Cardiac septum (tissue), 1 donor: ENCODE measurements around the gene NPHP3. TPM values are rescaled to one million over a fixed set of nuclear protein-coding genes. Genes with fewer than 3 reads are reported as not detected.
"Not testable (repeated sequence)": the region's sequence is repeated elsewhere in the genome, so short reads cannot be mapped to it uniquely, and the experiment has no call there.

ENCODE experiments used
- DNase-seq: peaks from one replicate; pipeline ENCODE4 v3.0.0-alpha.2; 2020; ENCODE audit warnings: low spot score
- intact Hi-C: fragments of 100-400 bp; cut with DNase I; formaldehyde crosslinking; loops from one replicate; pipeline ENCODE4 v1.14.0; 2022
- long read RNA-seq: library from polyadenylated mRNA; unstranded; transcript quantifications from one replicate; pipeline ENCODE4 v2.0.0, GENCODE V29; 2021
- total RNA-seq: library from RNA; stranded (reverse); fragmentation: NEBNext Ultra II Directional; extraction: Animal tissue kit (Norgen Biotek cat#: 25700); gene quantifications from one replicate; pipeline ENCODE4 v1.2.1, GENCODE V29; 2021
- donor health status: DM: no; HTN: no; CAD: no.

The NPHP3 gene, protein sequence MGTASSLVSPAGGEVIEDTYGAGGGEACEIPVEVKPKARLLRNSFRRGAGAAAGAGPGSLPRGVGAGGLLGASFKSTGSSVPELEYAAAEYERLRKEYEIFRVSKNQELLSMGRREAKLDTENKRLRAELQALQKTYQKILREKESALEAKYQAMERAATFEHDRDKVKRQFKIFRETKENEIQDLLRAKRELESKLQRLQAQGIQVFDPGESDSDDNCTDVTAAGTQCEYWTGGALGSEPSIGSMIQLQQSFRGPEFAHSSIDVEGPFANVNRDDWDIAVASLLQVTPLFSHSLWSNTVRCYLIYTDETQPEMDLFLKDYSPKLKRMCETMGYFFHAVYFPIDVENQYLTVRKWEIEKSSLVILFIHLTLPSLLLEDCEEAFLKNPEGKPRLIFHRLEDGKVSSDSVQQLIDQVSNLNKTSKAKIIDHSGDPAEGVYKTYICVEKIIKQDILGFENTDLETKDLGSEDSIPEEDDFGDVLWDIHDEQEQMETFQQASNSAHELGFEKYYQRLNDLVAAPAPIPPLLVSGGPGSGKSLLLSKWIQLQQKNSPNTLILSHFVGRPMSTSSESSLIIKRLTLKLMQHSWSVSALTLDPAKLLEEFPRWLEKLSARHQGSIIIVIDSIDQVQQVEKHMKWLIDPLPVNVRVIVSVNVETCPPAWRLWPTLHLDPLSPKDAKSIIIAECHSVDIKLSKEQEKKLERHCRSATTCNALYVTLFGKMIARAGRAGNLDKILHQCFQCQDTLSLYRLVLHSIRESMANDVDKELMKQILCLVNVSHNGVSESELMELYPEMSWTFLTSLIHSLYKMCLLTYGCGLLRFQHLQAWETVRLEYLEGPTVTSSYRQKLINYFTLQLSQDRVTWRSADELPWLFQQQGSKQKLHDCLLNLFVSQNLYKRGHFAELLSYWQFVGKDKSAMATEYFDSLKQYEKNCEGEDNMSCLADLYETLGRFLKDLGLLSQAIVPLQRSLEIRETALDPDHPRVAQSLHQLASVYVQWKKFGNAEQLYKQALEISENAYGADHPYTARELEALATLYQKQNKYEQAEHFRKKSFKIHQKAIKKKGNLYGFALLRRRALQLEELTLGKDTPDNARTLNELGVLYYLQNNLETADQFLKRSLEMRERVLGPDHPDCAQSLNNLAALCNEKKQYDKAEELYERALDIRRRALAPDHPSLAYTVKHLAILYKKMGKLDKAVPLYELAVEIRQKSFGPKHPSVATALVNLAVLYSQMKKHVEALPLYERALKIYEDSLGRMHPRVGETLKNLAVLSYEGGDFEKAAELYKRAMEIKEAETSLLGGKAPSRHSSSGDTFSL (N-terminal part only)
- total RNA-seq = 13.6 TPM
- long read RNA-seq, full-length matches to known transcripts = 3 of 13 reads
- long read RNA-seq, partial matches to known transcripts = 8 of 13 reads
- long read RNA-seq, other reads (novel, unspliced or antisense) = 2 of 13 reads

DNA sequence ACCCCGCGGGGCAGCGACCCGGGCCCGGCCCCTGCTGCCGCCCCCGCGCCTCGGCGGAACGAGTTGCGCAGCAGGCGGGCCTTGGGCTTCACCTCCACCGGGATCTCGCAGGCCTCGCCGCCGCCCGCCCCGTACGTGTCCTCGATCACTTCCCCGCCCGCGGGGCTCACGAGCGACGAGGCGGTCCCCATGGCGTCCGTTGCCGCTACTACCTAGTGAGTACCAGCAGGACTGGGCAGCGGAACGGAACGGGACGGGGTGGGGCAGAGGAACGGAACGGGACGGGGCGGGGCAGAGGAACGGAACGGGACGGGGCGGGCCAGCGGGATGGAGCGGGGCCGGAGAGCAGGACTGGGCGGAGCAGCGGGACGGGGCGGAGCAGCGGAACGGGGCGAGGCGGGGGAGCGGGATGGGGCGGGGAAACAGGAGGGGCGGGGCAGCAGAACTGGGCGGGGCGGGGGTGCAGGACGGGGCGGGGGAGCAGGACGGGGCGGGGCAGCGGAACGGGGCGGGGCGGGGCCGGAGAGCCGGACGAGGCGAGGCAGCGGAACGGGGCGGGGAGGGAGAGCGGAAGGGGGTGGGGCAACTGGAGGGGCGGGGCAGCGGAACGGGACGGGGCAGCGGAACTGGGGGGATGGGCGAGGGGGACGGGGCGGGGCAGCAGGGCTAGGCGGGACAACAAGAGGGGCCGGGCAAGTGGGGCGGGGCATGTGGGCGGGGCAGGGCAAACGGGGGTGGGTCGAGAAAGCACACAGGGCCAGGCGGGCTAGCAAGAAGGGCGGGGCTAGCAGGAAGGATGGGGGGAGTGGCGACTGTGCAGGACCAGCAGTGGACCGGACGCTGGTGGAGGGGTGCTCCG, at the start of gene NPHP3:
Gene NPHP3 (minus strand): TSS at position 245 of the 859 bp plus-strand sequence. CDS start 54 bp downstream, at position 191.
- intact Hi-C loops = loop anchor here (2.0 to 10.0 kb wide), 3 partner anchors 62 to 1082 kb away; partner anchors contain the start of genes CDV3, SRPRB and UBA5
- peak; percentile 99 for DNase-seq

GRCh38 chr3:132758740-132759139, 36.5 kb upstream of the NPHP3 start:
- no peak for DNase-seq
- intact Hi-C loops = no loop called here

GRCh38 chr3:132756108-132756650, 34.0 kb upstream of the NPHP3 start:
- intact Hi-C loops = no loop called here
- DNase-seq = no peak

- no peak for DNase-seq
- intact Hi-C loops = no loop called here
Measured at GRCh38 chr3:132753946-132754345, 31.7 kb upstream of the NPHP3 start.

DNA sequence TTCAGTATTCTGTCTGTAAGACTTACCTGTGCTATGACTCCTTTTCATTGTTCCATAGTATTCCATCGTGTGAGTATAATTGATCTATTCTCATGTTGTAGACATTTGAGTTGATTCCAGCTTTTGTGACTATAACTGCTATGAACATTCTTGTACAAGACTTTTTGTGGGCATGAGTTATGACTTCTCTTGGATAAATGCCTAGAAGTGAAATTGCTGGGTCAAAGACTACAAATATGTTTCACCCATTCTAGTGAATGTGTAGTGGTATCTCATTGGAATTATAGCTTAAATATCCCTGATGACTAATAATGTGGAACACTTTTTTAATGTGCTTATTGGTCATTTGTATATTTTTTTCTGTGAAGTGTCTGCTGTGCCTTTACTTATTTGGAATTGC, 27.6 kb upstream of the NPHP3 start:
- intact Hi-C loops = no loop called here
- no peak for DNase-seq

DNA sequence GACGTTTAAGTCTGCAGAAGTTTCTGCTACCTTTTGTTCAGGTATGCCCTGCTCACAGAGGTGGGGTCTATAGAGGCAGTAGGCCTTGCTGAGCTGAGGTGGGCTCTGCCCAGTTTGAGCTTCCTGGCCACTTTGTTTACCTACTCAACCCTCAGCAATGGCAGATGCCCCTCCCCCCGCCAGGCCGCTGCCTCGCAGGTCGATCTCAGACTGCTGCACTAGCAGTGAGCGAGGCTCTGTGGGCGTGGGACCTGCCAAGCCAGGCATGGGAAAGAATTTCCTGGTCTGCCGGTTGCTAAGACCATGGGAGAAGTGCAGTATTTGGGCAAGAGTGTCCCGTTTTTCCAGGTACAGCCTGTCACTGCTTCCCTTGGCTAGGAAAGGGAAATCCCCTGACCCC, 24.5 kb upstream of the NPHP3 start:
- DNase-seq, intact Hi-C loops: not testable (repeated sequence)

GRCh38 chr3:132738314-132738713, 16.1 kb upstream of the NPHP3 start:
- DNase-seq = no peak
- intact Hi-C loops = no loop called here

GRCh38 chr3:132735589-132735988, 13.4 kb upstream of the NPHP3 start:
- DNase-seq = no peak
- intact Hi-C loops = no loop called here

GRCh38 chr3:132730891-132731580, 8.8 kb upstream of the NPHP3 start:
- intact Hi-C loops = loop anchor here (2.0 kb wide), 2 partner anchors 654 to 692 kb away; no protein-coding TSS in a partner anchor
- DNase-seq = no peak

DNA sequence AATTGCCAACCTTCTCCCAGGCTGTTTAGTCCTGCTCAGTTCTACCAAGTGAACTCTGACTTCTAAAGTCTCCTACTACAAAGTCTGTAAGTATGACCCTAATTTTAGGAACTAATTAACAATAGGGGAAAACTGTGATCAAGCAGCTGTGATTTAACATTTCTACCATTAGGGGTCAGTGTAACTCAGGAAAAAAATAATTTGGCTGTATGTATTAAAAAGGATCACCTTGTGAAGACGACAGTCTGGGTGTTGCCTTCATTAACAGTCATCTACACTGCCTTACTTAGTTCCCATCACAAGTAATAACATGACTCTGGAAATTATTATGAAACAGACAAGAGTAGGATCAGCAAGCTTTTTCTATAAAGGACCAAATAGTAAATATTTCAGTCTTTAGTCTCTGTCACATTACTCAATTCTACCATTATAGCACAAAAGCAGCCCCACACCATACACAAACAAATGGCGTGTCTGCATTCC, 4.2 kb upstream of the NPHP3 start:
- DNase-seq = no peak
- intact Hi-C loops = loop anchor here (5.0 to 10.0 kb wide), 2 partner anchors 316 to 1078 kb away; partner anchors contain the start of gene SRPRB

DNA sequence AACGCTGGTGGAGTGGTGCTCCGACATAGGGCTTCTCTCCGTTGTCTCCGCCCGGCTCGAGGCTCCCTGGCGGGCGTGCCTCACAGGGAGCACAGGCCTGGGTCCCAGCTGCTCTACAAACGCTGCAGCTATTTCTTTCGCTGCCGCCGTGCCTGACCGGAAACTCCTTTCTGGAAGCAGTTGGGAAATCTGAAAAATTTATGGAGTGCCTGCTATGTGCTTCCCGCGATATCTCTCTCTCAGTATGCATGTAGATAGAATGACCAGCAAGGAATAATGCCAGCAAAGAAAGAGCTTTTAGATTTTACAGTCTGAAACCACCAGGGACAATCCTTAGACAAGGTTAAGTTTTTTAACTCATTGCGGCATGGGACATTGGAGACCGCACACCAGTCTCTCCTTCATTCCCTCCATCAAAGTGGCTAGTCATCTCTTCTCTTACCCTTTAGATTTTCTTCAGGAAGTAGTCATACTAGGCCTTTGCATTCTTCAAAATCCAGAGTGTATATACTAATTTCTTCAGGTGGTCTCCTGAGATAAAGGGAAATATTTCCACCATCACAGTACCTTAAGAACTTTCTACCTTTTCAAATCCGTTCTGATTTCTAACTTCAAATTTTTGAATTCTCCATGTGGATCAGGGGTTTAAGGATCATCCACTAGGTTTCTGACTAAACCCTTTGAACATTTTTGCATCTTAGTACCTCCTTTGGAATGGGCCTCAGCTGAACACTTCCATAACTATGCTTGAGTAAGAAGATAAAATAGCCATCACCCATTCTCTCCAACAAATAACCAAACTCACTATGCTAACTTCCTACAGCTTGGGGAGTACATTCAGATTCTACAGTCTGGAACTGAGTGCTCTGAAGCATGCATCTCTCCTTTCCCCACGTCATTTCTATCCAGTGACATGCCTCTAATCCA, 1.1 kb upstream of the NPHP3 start:
- DNase-seq = no peak
- intact Hi-C loops = loop anchor here (2.0 to 10.0 kb wide), 3 partner anchors 62 to 1082 kb away; partner anchors contain the start of genes CDV3, SRPRB and UBA5

- intact Hi-C loops = loop anchor here (2.0 to 10.0 kb wide), 3 partner anchors 61 to 1083 kb away; partner anchors contain the start of genes CDV3, SRPRB and UBA5
- DNase-seq = peak; percentile 86
Measured at GRCh38 chr3:132721479-132722164, 587 bp downstream of the NPHP3 start.

DNA sequence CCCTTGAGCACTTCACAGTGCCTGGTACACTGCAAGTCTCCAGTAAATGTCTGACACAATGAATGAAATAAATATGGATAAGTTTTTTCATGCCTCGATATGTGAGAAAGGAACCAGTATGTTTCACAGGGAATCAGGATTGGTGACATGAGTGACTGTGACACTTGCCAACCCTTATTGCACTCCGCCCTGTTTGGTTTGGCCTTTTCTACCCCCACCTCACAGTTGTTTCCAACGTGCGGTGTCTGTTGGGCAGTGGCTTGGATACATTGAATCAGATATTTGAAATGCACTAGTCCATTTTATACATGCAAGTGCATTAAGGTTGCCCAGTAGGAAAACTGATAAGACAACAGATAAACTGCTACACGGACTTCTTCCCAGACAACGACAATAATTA, 2.0 kb downstream of the NPHP3 start:
- intact Hi-C loops = loop anchor here (5.0 to 10.0 kb wide), 2 partner anchors 852 to 1085 kb away; partner anchors contain the start of genes CDV3 and SRPRB
- DNase-seq = no peak

- intact Hi-C loops = no loop called here
Measured at GRCh38 chr3:132716372-132716771, 5.8 kb downstream of the NPHP3 start.

DNA sequence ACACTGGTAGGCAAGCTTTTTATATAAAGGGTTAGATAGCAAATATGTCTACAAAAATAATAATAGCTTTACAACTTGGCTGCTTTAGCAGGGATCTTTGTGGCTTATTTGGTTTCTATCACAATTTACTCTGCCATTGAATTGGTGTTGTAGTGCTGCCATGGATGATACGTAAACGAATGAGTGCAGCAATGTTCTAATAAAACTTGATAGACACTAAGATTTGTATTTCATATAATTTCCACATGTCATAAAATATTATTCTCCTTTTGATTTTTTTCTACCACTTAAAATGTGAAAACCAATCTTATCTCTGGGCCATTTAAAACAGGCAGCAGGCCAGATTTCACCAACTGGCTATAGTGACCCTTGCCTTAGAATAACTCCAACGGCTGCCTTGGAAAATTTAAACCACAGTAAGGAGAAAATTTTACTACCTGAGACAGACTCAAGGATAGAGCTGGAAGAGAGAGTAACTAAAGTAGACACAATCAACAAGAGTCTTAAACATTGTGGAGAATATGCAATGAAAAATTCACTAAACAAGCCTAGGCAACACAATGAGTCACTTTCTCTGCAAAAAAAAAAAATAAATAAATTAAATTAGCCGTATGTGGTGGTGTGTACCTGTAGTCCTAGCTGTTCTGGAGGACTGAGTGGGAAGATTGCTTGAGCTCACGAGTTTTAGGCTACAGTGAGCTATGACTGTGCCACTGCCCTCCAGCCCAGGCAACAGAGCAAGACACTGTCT, 8.1 kb downstream of the NPHP3 start:
- intact Hi-C loops = no loop called here

More at GRCh38 chr3:132716372-132716771, 5.8 kb downstream of the NPHP3 start:
- no peak for DNase-seq

More for the DNA sequence above, 8.1 kb downstream of the NPHP3 start:
- no peak for DNase-seq
